NCI-H82 treated with DMSO at 0.1 percent for 48 hours (cell line): ENCODE results near the gene LAIR2.
"Not testable (repeated sequence)": the region's sequence is repeated elsewhere in the genome, so short reads cannot be mapped to it uniquely, and the experiment has no call there.

Experiments
- DNase-seq: peaks from one replicate; lab custom pipeline; 2025; ENCODE audit not compliant: unreplicated experiment; lab: John Stamatoyannopoulos, UW

Gene LAIR2

DNA sequence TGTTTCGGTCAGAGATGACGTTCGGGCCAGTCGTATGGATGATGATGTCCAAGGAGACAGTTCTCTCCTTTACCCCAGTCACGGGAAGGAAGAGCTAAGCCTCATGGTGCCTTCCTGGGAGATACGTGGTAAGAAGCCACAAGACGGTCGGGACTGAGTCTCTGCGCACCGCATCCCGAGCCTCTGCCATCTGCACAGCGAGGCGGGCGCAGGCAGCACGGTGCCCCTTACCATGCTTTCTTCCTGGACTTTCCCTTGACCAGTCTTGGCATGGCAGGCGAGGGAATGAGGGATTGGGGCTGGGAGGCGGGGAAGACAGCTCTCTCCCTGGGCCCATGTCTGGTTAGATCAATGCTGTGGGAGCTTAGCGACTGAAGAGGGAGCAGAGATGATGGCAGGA, 10.1 kb upstream of the LAIR2 start:
- DNase-seq: no peak

DNA sequence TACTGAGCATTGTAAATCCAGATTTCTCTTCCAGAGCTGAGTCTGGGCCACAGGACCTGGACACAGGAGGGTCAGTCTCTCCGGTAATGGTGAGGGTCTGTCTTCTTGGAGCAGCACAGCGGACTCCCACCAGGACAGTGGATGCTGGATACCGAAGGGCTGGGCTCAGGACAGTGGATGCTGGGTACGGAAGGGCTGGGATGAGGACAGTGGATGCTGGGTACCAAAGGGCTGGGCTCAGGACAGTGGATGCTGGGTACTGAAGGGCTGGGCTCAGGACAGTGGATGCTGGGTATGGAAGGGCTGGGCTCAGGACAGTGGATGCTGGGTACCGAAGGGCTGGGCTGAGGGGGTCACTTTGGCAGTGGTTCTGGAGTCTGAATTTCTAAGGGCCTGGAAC, 9.6 kb upstream of the LAIR2 start:
- DNase-seq: not testable (repeated sequence)

DNA sequence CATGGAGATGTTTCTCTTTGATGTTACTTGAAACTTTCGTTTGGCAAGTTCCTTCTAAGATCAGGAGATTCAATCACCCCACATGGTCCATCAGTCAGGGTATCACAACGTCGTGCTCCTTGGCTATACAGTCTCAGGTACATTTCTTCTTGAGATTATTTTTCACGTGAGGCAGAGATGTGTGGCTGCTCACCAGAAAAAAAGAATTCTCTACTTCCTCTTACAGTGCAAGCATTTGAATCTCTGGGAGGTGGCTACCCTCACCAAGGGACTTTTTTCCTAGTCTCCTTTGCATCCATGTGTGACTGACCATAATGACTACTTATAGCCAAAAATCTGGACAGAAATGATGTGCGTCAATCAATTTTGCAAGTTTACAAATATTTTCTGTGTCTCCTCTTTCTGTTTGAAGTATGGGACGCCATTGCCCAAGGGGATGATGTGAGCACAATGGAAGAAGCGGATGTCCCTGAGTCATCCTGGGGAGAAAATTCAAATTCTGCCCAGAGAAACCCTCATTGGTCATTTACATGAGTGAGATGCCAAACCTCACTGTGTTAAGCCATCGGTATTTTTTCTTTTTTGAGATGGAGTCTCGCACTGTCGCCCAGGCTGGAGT, 8.6 kb upstream of the LAIR2 start:
- no peak for DNase-seq

DNA sequence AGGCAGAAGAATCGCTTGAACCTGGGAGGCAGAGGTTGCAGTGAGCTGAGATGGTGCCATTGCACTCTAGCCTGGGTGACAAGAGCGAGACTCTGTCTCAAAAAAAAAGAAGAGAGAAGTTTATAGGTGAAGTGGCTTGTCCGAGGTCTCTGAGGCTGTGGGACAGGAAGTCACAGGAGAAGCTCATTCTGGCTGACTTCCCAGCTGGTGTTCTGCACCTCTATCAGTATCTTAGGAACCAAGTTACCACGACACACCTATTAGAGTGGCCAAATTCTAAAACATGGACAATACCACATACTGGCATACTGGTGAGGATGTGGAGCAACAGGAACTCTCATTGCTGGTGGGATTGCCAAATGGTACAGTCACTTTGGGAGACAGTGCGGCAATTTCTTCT, 7.3 kb upstream of the LAIR2 start:
- not testable (repeated sequence) for DNase-seq

DNA sequence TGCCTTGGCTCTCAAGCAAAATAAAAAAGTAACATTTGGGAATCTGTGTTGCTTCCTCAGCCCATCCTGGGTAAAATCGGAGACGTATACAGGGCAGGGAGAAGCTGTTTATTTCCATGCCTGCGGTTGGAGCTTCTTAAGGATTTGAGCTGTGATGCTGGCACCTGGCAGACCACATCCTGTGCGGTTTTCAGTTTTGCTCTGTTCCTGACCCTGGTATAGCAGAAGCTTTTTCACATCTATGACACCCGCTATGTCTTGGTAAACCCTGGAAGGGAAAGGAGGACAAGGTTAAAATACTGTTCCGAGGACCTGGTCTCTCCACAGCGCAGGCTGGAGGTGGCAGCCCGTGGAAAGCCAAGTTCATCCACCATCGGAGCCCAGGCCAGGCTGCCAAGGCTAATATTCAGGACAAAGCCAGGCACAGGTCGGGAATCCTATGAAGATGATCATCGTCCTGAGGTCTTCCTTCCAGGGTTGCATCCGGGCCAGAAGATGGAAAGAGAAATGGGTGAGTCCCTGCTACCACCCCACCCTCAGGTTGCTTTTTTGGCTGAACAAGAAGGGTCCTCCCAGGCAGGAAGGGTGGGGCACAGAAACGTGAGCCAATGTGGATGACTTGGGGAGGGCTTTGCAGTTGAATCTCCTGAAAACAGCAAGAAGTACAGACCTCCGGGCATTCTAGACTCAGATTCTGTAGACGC, 4.7 kb upstream of the LAIR2 start:
- DNase-seq: not testable (repeated sequence)

DNA sequence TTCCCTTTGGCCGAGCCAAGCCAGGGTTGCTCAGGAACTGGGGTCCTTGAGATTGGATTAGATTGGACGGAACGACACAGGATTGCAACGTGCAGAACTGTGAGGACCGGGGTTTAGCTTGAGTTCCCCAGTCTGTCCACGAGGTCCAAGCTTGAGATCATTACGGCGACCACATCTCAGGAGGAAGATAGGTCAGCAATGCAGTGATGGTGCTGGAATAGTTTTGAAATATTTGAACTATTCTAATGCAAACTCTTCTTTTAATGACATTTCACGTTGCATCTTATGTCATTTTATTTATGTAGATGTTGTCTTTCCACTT, 4.2 kb upstream of the LAIR2 start:
- DNase-seq: not testable (repeated sequence)

DNA sequence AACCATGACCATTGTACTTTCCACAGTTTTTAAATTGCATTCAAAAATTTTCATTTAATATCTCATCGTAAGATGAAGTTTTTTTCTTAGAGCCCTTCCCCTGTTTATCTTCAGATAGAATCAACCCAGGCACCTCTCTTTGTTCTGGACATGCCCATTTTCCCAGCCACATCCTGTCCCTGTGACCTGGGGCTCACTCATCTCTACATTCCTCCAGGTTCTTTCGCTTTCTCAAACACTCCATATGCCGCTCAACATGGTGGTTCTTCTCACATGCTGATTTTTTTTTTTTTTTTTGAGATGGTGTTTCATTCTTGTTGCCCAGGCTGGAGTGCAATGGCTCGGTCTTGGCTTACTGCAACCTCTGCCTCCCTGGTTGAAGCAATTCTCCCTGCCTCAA, 2.9 kb downstream of the LAIR2 start:
- DNase-seq: not testable (repeated sequence)

DNA sequence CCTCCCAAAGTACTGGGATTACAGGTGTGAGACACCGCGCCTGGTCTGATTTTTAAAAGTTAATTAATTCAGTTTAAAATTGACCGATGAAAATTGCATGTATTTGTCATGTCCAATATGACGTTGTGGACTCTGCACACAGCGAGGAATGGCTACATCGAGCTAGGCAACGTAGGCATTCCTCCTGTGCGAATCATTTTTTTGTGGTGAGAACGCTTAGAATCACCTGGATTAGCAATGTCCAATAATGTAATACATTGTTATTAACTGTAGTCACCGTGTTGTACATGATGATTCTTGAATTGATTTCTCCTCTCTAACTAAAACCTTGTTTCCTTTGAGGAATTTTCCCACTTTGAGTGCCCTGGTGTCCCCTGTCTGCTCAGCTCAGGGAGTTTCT, 3.4 kb downstream of the LAIR2 start:
- no peak for DNase-seq

DNA sequence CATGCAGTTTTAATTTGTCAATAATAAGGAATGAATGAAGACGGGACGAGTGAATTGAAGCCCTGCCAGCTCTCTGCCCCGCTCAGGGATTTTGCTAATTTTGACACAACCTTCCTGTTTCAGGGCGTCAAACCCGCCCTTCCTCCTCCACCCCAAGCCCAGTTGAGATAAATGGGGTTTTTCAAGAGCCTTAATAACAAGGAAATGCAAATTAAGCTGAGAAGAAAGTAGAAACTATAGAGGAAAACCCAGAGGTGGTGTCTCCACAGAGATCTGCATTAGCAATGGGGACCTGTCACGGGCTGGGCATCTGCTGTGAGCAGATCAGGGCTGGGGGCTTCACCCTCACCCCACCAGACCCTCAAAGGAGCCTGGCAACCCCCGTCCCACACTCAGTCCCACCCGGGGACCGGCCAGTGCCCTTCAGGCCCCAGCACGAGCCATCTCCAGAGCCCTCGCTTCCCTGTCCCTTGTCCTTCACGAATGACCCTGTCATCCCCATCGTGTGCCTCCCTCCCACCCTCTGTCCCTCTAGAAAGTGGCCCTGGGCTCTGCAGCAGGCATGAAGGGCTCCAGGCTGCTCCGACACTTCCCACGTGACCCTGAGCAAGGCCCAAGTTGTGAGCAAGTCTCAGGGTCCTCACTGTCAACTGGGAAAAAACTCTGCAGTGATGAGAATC, 4.5 kb downstream of the LAIR2 start:
- not testable (repeated sequence) for DNase-seq

DNA sequence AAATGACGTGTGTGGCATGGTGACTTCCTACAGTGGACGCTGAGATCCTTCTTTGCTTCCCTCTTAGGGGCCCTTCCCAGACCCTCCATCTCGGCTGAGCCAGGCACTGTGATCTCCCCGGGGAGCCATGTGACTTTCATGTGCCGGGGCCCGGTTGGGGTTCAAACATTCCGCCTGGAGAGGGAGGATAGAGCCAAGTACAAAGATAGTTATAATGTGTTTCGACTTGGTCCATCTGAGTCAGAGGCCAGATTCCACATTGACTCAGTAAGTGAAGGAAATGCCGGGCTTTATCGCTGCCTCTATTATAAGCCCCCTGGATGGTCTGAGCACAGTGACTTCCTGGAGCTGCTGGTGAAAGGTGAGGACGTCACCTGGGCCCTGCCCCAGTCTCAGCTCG, 5.2 kb downstream of the LAIR2 start:
- DNase-seq: no peak

DNA sequence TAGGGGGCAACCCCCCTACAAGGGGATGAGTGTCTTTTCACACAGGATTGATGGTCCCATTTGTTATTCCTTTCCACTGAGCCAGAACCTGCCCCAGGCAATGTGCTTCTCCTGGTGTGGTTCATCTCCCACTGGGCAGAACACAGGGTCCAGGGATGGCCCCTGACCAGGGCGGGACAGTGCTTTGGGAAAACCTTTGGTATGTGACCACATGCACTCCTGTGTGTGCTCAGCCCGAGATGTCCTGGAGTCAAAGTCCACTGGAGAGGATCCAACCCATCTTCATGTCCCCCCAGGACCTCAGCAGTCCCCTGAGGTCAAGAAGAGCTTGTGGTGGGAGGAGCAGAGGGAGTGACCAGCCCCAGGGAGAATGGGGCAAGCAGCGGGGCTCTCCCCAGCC, 5.9 kb downstream of the LAIR2 start:
- not testable (repeated sequence) for DNase-seq

DNA sequence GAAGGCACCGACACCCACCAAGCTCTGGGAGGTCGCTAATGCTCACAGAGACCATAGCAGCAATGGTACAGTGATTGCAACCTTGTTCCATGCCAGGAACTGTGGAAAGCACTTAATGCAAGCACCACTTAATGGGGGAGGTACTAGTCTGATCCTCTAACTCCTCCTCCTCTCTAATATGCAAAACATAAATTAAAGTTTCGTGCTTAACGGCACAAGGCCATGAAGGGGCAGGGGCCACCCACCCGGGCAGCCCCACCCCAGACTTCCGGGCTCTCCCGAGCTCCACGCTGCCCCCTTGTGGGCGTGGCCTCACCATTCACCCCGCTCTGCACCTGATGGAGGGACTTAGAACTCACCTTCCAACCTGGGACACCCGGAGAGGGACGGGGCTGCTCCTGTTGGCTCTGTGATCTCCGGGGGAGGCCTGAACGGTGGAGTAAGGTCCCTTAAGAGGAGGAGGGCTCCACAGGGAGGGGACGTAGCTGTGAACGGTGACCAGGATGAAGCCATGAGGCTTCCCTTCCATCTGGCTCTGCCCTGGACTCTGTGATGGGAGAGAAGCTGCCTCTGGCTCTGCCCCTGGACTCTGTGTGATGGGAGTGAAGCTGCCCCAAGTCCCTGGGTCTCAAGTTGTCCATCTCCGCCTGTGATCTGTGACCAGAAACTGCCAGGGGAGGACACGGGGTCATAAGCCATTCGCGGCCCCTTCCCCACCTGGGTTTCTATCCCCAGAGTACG, 6.7 kb downstream of the LAIR2 start:
- DNase-seq: not testable (repeated sequence)

DNA sequence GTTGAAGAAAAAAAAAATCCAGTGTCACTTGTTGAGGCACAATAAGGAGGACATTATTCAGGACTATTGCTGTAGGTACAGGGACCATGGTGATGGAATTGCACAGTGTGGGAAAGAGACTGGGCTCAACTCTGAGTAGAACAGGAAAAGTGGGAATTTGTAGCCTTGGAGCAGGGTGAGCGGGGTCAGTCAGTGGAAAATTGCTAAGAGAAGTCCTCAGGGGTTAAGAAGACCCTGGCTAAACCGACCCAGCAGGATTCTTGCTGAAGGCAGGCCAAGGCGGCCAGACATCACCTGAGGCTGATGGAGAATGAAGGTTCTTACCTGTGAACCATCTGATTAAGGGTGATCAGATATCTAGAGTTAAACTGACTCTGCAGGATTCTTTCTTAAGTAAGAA, 12.5 kb downstream of the LAIR2 start:
- no peak for DNase-seq

DNA sequence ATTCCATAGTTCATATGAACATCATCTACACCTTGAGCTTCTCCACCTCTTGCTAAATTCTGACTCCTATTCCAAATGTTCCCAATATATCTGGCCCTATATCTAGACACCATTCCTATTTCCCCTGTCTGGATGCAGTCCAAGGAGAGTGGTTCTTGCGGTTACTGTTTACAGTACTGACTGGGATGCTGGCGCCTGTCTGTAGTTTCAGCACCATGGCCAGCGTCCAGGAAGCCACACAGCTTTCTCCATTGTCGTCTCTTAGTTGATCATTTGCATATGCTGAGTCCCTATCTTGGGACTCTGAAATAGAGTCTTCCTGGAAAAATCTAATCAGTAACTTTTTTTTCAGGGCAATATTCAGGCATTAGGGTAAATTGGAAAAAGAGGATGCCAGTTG, 14.9 kb downstream of the LAIR2 start:
- DNase-seq: no peak

DNA sequence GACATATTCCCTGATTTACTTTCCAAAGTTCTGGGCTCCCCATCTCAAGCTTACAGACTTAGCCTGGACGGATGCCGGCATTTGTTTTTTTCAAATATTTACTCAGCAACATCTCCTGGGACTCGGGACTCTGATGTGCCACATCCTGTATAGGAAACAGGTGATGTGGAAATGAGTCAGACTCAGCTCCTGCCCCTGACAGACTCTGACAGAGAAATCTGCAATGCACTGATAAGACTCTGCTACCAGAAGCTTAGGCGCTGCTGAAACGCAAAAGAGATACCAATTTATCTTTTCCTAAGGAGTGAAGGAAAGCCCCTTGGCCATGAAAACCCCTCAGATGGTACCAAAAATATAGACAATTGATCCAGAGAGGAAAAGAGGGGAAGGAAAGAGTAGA, 16.2 kb downstream of the LAIR2 start:
- DNase-seq: no peak

DNA sequence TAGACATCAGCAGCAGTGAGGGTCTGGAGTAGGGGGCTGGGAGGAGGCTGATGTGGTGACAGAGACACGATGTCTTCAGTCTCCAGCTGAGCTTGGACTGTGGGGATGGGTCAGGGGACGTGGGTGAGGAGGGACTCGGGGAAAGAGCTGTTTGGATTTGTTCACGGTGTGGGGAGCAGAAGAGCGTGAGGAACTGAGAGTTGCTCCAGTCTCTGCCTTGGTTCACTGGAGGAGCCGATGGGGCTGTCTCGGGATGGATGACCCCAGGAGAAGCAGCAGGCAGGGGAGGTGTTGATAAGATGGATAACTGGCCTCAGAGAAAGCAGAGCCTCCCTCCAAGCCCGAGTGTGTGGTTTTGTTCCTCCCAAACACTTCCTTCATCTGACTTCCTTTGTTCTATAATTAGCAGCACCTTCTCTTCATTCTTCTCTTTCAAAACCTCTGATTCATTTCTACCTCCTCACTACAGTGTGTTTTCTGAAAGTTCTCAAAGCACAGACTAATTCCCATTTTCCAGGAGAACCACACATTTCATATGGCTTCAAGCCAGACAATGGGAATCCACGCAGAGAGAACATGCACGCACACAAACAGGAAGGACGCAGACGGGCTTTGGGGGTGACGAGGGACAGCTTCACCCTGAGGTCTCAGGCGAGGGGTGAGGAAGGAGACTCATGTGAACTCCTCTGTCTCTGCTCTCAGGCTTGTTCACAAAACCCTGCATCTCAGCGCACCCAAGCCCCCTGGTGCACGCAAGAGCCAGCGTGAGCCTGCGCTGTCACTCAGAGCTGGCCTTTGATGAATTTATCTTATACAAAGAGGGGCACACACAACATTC, 18.6 kb downstream of the LAIR2 start:
- no peak for DNase-seq

DNA sequence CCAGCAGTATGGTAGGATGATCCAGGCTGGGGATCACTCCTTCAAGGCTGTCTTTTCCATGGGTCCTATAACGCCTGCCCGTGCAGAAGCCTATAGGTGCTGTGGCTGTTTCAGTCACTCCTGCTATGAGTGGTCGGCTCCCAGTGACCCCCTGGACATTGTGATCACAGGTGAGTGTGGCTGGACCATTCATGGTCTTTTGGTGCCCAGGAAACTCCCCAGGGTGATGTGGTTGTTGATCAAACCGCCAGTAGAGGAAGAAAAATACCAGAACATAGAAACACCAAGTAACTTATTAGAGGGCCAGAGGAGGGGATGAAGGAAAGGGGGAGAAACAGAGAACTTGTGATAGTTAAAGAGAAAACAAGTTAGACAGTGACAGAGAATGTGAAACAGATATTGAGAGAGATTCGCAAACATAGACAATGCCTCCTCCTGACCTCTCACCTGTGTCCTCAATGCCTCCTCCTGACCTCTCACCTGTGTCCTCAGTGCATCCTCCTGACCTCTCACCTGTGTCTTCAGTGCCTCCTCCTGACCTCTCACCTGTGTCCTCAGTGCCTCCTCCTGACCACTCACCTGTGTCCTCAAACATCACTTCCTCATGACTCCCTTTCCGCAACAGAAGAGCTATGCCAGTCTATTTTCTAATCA, 19.4 kb downstream of the LAIR2 start:
- no peak for DNase-seq

DNA sequence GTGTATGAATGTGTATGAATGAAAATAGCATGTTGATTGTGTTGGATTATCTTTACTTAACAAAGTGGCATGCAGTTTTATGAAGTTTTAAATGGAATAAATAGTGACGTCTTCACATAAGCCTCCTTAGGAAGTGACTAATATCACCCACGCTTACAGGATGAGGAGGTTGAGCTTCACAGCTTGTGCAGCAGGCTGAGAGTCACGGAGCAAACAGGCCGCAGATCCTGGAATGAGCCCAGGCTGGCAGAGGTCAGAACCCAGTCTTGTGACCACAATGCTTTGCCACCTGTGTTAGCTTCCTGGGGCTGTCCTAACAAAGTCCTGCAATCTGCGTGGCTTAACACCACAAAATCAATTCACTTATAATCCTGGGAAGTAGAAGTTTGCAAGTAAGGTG, 20.8 kb downstream of the LAIR2 start:
- no peak for DNase-seq

DNA sequence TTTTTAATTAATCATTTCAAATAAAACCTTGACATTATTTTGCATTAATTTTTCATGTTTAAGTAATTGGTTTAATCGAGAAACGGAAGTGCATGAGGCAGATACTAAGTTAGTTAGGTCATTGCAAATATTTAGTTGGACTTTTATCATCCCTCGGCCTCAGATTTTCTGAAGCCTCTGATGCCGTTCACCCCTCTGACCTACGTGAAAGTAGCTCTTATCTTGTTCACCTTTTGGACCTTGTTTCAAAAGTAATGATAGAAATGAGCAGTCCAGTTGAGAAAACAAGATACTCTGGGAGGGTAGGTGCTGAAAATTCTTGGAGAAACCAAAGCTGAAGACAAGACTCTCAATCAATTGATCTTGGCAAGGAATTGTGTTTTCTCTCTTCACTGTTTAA, 23.0 kb downstream of the LAIR2 start:
- no peak for DNase-seq

DNA sequence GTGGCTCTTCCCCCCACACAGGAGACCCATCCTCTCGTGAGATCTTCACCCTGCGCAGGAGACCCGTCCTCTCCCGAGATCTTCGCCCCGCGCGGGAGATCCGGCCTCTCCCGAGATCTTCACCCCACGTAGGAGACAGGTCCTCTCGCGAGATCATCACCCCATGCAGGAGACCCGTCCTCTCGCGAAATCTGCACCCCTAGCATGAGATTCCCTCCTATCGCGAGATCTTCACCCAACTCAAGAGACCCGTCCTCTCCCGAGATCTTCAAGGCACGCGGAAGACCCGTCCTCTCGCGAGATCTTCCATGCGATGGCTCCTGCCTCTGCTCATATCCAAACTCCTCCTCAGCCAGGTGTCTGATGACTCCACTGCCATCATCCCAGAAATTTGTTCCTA, 24.3 kb downstream of the LAIR2 start:
- DNase-seq: no peak

DNA sequence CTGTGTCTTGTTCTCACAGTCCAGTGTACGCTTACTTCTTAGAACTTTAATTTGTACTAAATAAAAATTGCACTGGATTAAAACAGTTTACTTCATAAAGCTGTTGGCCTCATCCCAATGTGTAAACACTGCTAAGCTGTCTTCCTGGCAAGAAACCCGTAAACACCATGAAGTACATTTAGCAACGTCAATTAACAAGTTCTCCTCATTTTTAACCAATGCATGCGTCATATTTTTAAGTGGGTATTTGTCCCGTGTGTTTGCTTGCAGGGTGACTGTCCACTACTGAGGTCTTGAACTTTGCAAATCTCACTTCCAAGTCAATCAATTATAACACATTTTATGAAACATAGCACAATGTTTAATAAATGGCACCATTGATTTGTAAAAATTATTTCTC, 28.2 kb downstream of the LAIR2 start:
- DNase-seq: no peak
